ENCODE measurements around the gene GFRA1.

Gene GFRA1

GRCh38 chr10:116240157-116240950 lies 32.7 kb downstream of the GFRA1 start:
- H3K4me1 ChIP-seq (ENCODE audit: insufficient read depth, low read length), result 0 out of 2 replicates have a peak, but pooled peaks cover 3% of the 10 kb centered on the region
- no peaks in the 10 kb centered on the region for H3K36me3 ChIP-seq (ENCODE audit: insufficient read depth, low read length)
- no peak overlapping the region for H3K9ac ChIP-seq (ENCODE audit: low read depth, low read length)
- no peaks in the 10 kb centered on the region for H3K9me3 ChIP-seq (ENCODE audit: control insufficient read depth, insufficient read depth, low read length)

GRCh38 chr10:116239229-116239628 lies 33.8 kb downstream of the GFRA1 start:
- H3K9me3 ChIP-seq (ENCODE audit: control insufficient read depth, insufficient read depth, low read length), result no peaks in the 10 kb centered on the region
- H3K36me3 ChIP-seq (ENCODE audit: insufficient read depth, low read length), result no peaks in the 10 kb centered on the region
- H3K9ac ChIP-seq (ENCODE audit: low read depth, low read length), result no peak overlapping the region
- 0 out of 2 replicates have a peak, but pooled peaks cover 3% of the 10 kb centered on the region for H3K4me1 ChIP-seq (ENCODE audit: insufficient read depth, low read length)

- H3K4me1 ChIP-seq (ENCODE audit: insufficient read depth, low read length), result 0 out of 2 replicates have a peak, but pooled peaks cover 3% of the 10 kb centered on the region
- no peak overlapping the region for H3K9ac ChIP-seq (ENCODE audit: low read depth, low read length)
- no peaks in the 10 kb centered on the region for H3K36me3 ChIP-seq (ENCODE audit: insufficient read depth, low read length)
- no peaks in the 10 kb centered on the region for H3K9me3 ChIP-seq (ENCODE audit: control insufficient read depth, insufficient read depth, low read length)
Observed at GRCh38 chr10:116237970-116238369, 35.0 kb downstream of the GFRA1 start.

- 0 out of 2 replicates have a peak, but pooled peaks cover 3% of the 10 kb centered on the region for H3K4me1 ChIP-seq (ENCODE audit: insufficient read depth, low read length)
- no peaks in the 10 kb centered on the region for H3K9me3 ChIP-seq (ENCODE audit: control insufficient read depth, insufficient read depth, low read length)
- H3K36me3 ChIP-seq (ENCODE audit: insufficient read depth, low read length), result no peaks in the 10 kb centered on the region
- H3K9ac ChIP-seq (ENCODE audit: low read depth, low read length), result no peak overlapping the region
Observed at GRCh38 chr10:116237260-116237659, 35.7 kb downstream of the GFRA1 start.

- Histone ChIP-seq H3K4me1 (ENCODE audit: insufficient read depth, low read length) (0 out of 2 replicates have a peak, but pooled peaks cover 3% of the 10 kb centered on the region), H3K9me3 (ENCODE audit: control insufficient read depth, insufficient read depth, low read length) (no peaks in the 10 kb centered on the region), H3K9ac (ENCODE audit: low read depth, low read length) (no peak overlapping the region), H3K36me3 (ENCODE audit: insufficient read depth, low read length) (no peaks in the 10 kb centered on the region)
Observed at GRCh38 chr10:116233230-116233629, 39.8 kb downstream of the GFRA1 start.

GRCh38 chr10:116232613-116233012 lies 40.4 kb downstream of the GFRA1 start:
- Histone ChIP-seq H3K36me3 (ENCODE audit: insufficient read depth, low read length) (no peaks in the 10 kb centered on the region), H3K4me1 (ENCODE audit: insufficient read depth, low read length) (0 out of 2 replicates have a peak, but pooled peaks cover under 1% of the 10 kb centered on the region), H3K9me3 (ENCODE audit: control insufficient read depth, insufficient read depth, low read length) (no peaks in the 10 kb centered on the region), H3K9ac (ENCODE audit: low read depth, low read length) (no peak overlapping the region)

GRCh38 chr10:116226766-116227165 lies 46.2 kb downstream of the GFRA1 start:
- no peaks in the 10 kb centered on the region for H3K36me3 ChIP-seq (ENCODE audit: insufficient read depth, low read length)
- H3K9me3 ChIP-seq (ENCODE audit: control insufficient read depth, insufficient read depth, low read length), result no peaks in the 10 kb centered on the region
- H3K9ac ChIP-seq (ENCODE audit: low read depth, low read length), result no peak overlapping the region
- no peaks in the 10 kb centered on the region for H3K4me1 ChIP-seq (ENCODE audit: insufficient read depth, low read length)

- no peaks in the 10 kb centered on the region for H3K36me3 ChIP-seq (ENCODE audit: insufficient read depth, low read length)
- no peak overlapping the region for H3K9ac ChIP-seq (ENCODE audit: low read depth, low read length)
- H3K9me3 ChIP-seq (ENCODE audit: control insufficient read depth, insufficient read depth, low read length), result no peaks in the 10 kb centered on the region
- H3K4me1 ChIP-seq (ENCODE audit: insufficient read depth, low read length), result no peaks in the 10 kb centered on the region
Observed at GRCh38 chr10:116226053-116226452, 47.0 kb downstream of the GFRA1 start.

- no peak overlapping the region for H3K9ac ChIP-seq (ENCODE audit: low read depth, low read length)
- no peaks in the 10 kb centered on the region for H3K9me3 ChIP-seq (ENCODE audit: control insufficient read depth, insufficient read depth, low read length)
- H3K36me3 ChIP-seq (ENCODE audit: insufficient read depth, low read length), result no peaks in the 10 kb centered on the region
- no peaks in the 10 kb centered on the region for H3K4me1 ChIP-seq (ENCODE audit: insufficient read depth, low read length)
Observed at GRCh38 chr10:116223289-116223688, 49.7 kb downstream of the GFRA1 start.

GRCh38 chr10:116221053-116221452 lies 52.0 kb downstream of the GFRA1 start:
- Histone ChIP-seq H3K4me1 (ENCODE audit: insufficient read depth, low read length) (no peaks in the 10 kb centered on the region), H3K36me3 (ENCODE audit: insufficient read depth, low read length) (no peaks in the 10 kb centered on the region), H3K9me3 (ENCODE audit: control insufficient read depth, insufficient read depth, low read length) (no peaks in the 10 kb centered on the region), H3K9ac (ENCODE audit: low read depth, low read length) (no peak overlapping the region)

- no peaks in the 10 kb centered on the region for H3K4me1 ChIP-seq (ENCODE audit: insufficient read depth, low read length)
- no peaks in the 10 kb centered on the region for H3K36me3 ChIP-seq (ENCODE audit: insufficient read depth, low read length)
- no peaks in the 10 kb centered on the region for H3K9me3 ChIP-seq (ENCODE audit: control insufficient read depth, insufficient read depth, low read length)
- H3K9ac ChIP-seq (ENCODE audit: low read depth, low read length), result no peak overlapping the region
Observed at GRCh38 chr10:116216676-116217075, 56.3 kb downstream of the GFRA1 start.

- Histone ChIP-seq H3K9me3 (ENCODE audit: control insufficient read depth, insufficient read depth, low read length) (no peaks in the 10 kb centered on the region), H3K4me1 (ENCODE audit: insufficient read depth, low read length) (no peaks in the 10 kb centered on the region), H3K9ac (ENCODE audit: low read depth, low read length) (no peak overlapping the region), H3K36me3 (ENCODE audit: insufficient read depth, low read length) (no peaks in the 10 kb centered on the region)
Observed at GRCh38 chr10:116215651-116216050, 57.4 kb downstream of the GFRA1 start.

GRCh38 chr10:116211682-116212081 lies 61.3 kb downstream of the GFRA1 start:
- no peaks in the 10 kb centered on the region for H3K4me1 ChIP-seq (ENCODE audit: insufficient read depth, low read length)
- no peaks in the 10 kb centered on the region for H3K36me3 ChIP-seq (ENCODE audit: insufficient read depth, low read length)
- H3K9ac ChIP-seq (ENCODE audit: low read depth, low read length), result no peak overlapping the region
- no peaks in the 10 kb centered on the region for H3K9me3 ChIP-seq (ENCODE audit: control insufficient read depth, insufficient read depth, low read length)

GRCh38 chr10:116210588-116211346 lies 62.2 kb downstream of the GFRA1 start:
- no peaks in the 10 kb centered on the region for H3K4me1 ChIP-seq (ENCODE audit: insufficient read depth, low read length)
- H3K9ac ChIP-seq (ENCODE audit: low read depth, low read length), result no peak overlapping the region
- H3K9me3 ChIP-seq (ENCODE audit: control insufficient read depth, insufficient read depth, low read length), result no peaks in the 10 kb centered on the region
- no peaks in the 10 kb centered on the region for H3K36me3 ChIP-seq (ENCODE audit: insufficient read depth, low read length)

- H3K9me3 ChIP-seq (ENCODE audit: control insufficient read depth, insufficient read depth, low read length), result no peaks in the 10 kb centered on the region
- no peaks in the 10 kb centered on the region for H3K4me1 ChIP-seq (ENCODE audit: insufficient read depth, low read length)
- H3K9ac ChIP-seq (ENCODE audit: low read depth, low read length), result no peak overlapping the region
- no peaks in the 10 kb centered on the region for H3K36me3 ChIP-seq (ENCODE audit: insufficient read depth, low read length)
Observed at GRCh38 chr10:116209781-116210180, 63.2 kb downstream of the GFRA1 start.

All from ES-I3 (cell line).